ENCODE measurements around the gene PLA2G6.

The PLA2G6 gene

GRCh38 chr22:38073150-38074130, 108.2 kb downstream of the PLA2G6 start:
- Histone ChIP-seq H3K9ac (ENCODE audit: low read length in 5 of 5) (no peak overlapping the region), H3K4me1 (ENCODE audit: control insufficient read depth in 5 of 5, insufficient read depth in 5 of 5, low read length in 5 of 5) (peaks cover 0 to 18% (median 13%) of the 10 kb centered on the region in 5 donors), H3K9me3 (ENCODE audit: control insufficient read depth in 5 of 5, low read length in 5 of 5) (no peaks in the 10 kb centered on the region), H3K27me3 (ENCODE audit: control insufficient read depth in 5 of 5, insufficient read depth in 4 of 5, low read length in 5 of 5) (no peaks in the 10 kb centered on the region), H3K36me3 (ENCODE audit: control insufficient read depth in 5 of 5, insufficient read depth in 5 of 5, low read length in 5 of 5) (peaks cover 0 to 65% (median 43%) of the 10 kb centered on the region in 5 donors), H3K27ac (ENCODE audit: low read depth, low read length) (no peak overlapping the region), H3K4me3 (ENCODE audit: low read depth in 1 of 5, low read length in 5 of 5) (no peak overlapping the region)

GRCh38 chr22:38072322-38073149, 109.1 kb downstream of the PLA2G6 start:
- peaks cover 0 to 27% (median 22%) of the 10 kb centered on the region in 5 donors for H3K4me1 ChIP-seq (ENCODE audit: control insufficient read depth in 5 of 5, insufficient read depth in 5 of 5, low read length in 5 of 5)
- no peak overlapping the region for H3K4me3 ChIP-seq (ENCODE audit: low read depth in 1 of 5, low read length in 5 of 5)
- no peaks in the 10 kb centered on the region for H3K27me3 ChIP-seq (ENCODE audit: control insufficient read depth in 5 of 5, insufficient read depth in 4 of 5, low read length in 5 of 5)
- no peak overlapping the region for H3K9ac ChIP-seq (ENCODE audit: low read length in 5 of 5)
- H3K27ac ChIP-seq (ENCODE audit: low read depth, low read length) = no peak overlapping the region
- peaks cover 0 to 74% (median 46%) of the 10 kb centered on the region in 5 donors for H3K36me3 ChIP-seq (ENCODE audit: control insufficient read depth in 5 of 5, insufficient read depth in 5 of 5, low read length in 5 of 5)
- H3K9me3 ChIP-seq (ENCODE audit: control insufficient read depth in 5 of 5, low read length in 5 of 5) = no peaks in the 10 kb centered on the region

DNA sequence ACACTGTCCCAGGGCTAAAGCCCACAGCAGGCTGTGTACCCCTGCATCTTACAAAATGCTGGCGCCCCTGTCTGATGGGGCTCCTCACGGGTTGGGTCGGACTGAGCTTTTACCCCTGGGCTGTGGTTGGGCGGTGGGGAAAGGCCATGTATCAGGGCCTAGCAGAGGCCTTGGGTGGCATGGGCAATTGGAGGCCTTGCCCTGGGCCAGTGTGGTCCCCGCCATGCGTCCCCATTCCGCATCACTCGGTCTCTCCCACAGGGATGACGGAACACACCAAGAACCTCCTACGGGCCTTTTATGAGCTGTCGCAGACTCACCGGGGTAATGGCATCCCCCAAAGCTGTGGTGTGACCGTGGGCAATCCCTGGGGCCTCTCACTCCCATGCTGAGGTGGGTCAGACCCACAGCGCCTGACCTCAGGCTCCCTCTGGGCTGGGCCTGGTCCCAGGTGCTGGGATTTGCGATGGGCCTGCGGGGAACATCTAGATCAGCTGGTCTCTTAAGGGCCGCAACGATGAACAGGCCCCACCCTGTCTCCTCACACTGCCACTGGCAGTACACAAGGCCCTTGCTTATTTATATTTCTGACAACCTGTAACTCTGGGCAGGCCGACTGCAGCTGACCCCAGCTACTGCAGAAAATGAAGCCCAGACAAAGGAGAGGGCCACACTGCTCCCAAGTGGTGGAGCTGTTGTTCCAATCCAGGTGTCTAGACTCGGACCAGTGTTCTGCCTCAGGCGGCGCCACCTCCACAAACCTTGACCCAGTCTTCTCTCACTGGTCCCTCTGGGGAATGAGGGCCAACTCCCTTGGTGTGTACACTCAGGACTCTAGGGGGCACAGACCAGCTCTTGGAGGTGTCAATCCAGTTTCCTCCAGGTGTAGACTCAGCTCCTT, 110.0 kb downstream of the PLA2G6 start:
- H3K27ac ChIP-seq (ENCODE audit: low read depth, low read length) = no peak overlapping the region
- peaks cover 0 to 35% (median 24%) of the 10 kb centered on the region in 5 donors for H3K4me1 ChIP-seq (ENCODE audit: control insufficient read depth in 5 of 5, insufficient read depth in 5 of 5, low read length in 5 of 5)
- no peaks in the 10 kb centered on the region for H3K27me3 ChIP-seq (ENCODE audit: control insufficient read depth in 5 of 5, insufficient read depth in 4 of 5, low read length in 5 of 5)
- H3K9me3 ChIP-seq (ENCODE audit: control insufficient read depth in 5 of 5, low read length in 5 of 5) = no peaks in the 10 kb centered on the region
- H3K4me3 ChIP-seq (ENCODE audit: low read depth in 1 of 5, low read length in 5 of 5) = no peak overlapping the region
- H3K36me3 ChIP-seq (ENCODE audit: control insufficient read depth in 5 of 5, insufficient read depth in 5 of 5, low read length in 5 of 5) = peaks cover 0 to 77% (median 46%) of the 10 kb centered on the region in 5 donors
- H3K9ac ChIP-seq (ENCODE audit: low read length in 5 of 5) = no peak overlapping the region

- H3K9ac ChIP-seq (ENCODE audit: low read length in 5 of 5) = no peak overlapping the region
- peaks cover 0 to 35% (median 24%) of the 10 kb centered on the region in 5 donors for H3K4me1 ChIP-seq (ENCODE audit: control insufficient read depth in 5 of 5, insufficient read depth in 5 of 5, low read length in 5 of 5)
Observed at GRCh38 chr22:38070250-38070921, 111.2 kb downstream of the PLA2G6 start.

DNA sequence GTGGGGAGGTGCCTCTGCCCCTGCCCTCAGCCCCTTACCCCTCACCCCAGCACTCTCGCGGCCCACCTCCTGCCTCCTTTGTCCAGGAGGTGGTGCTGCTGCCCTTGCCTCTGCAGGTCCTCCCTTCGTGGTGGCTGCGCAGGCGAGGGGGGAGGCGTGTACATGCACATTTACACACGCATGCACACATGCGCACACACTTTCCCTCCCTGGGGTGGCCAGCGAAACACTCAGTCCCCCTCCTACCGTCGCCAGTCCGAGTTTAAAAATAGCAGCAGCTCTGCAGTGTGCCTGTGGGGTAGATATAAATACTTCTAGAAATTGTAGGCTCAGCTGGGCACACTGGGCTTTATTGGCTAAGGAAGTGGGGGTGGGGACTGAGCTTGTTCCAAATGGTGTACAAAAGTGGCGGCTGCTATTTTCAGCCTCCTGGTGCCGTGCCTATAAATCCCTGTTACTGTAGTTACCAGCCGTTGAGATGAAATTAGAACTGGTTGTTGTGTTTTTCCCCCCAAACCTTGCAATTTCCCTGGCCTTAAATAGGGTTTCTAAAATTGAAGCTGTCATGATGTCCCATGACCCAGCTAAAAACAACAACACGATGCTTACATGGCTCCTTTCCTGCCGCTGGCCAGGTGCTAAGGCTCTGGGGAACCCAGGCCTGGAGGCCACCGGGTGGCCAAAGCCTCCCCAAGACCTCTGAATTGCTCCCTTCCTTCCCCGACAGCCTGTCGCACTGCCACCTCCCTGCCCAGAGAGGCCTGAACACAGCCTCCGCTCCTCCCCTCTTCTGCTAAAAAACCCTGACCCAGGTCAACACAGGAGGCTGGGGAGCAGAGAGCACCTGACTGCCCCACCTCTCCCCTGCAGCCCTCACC, 112.0 kb downstream of the PLA2G6 start:
- no peak overlapping the region for H3K9ac ChIP-seq (ENCODE audit: low read length in 5 of 5)
- H3K36me3 ChIP-seq (ENCODE audit: control insufficient read depth in 5 of 5, insufficient read depth in 5 of 5, low read length in 5 of 5) = peaks cover 0 to 88% (median 58%) of the 10 kb centered on the region in 5 donors
- H3K4me1 ChIP-seq (ENCODE audit: control insufficient read depth in 5 of 5, insufficient read depth in 5 of 5, low read length in 5 of 5) = peaks cover 0 to 35% (median 24%) of the 10 kb centered on the region in 5 donors

More at GRCh38 chr22:38070250-38070921, 111.2 kb downstream of the PLA2G6 start:
- peaks cover 0 to 86% (median 55%) of the 10 kb centered on the region in 5 donors for H3K36me3 ChIP-seq (ENCODE audit: control insufficient read depth in 5 of 5, insufficient read depth in 5 of 5, low read length in 5 of 5)
- H3K4me3 ChIP-seq (ENCODE audit: low read depth in 1 of 5, low read length in 5 of 5) = no peak overlapping the region
- H3K27me3 ChIP-seq (ENCODE audit: control insufficient read depth in 5 of 5, insufficient read depth in 4 of 5, low read length in 5 of 5) = no peaks in the 10 kb centered on the region
- no peaks in the 10 kb centered on the region for H3K9me3 ChIP-seq (ENCODE audit: control insufficient read depth in 5 of 5, low read length in 5 of 5)
- no peak overlapping the region for H3K27ac ChIP-seq (ENCODE audit: low read depth, low read length)

DNA sequence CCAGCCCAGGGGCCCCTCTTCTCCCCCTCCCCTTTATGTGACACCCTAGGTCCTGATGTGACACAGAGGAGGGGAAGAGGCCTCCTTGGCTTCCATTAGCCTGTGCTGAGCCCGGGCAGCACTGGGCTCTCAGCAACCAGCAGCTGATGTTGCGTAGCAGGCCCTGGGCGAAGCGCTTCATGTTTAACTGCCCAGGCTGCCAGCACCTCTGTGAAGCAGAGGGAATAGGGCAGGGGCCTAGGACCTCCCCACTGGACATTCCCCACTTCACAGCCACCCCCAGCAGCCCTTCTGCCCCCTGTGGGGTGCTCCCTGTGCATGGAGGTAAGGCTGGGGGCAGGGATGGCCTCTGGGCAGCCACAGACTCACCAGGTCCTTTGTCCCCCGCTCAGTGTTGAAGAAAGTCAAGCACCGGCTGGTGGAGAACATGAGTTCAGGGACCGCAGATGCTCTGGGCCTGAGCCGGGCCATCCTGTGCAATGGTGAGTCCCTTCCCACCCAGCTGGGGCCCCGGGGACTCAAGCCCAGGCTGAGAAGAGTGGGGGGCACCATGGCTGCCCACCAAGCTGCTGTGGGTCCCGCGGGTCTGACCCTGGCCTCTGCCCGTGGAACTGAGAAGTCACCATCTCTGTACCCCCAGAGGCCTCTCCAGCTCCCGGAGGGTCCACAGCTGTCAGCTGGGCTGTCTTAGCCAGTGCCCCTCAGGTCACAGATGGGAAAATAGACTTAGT, 112.8 kb downstream of the PLA2G6 start:
- Histone ChIP-seq H3K27ac (ENCODE audit: low read depth, low read length) (peak overlapping the region; percentile 16), H3K4me1 (ENCODE audit: control insufficient read depth in 5 of 5, insufficient read depth in 5 of 5, low read length in 5 of 5) (peaks cover 0 to 35% (median 24%) of the 10 kb centered on the region in 5 donors), H3K27me3 (ENCODE audit: control insufficient read depth in 5 of 5, insufficient read depth in 4 of 5, low read length in 5 of 5) (no peaks in the 10 kb centered on the region), H3K4me3 (ENCODE audit: low read depth in 1 of 5, low read length in 5 of 5) (no peak overlapping the region), H3K9me3 (ENCODE audit: control insufficient read depth in 5 of 5, low read length in 5 of 5) (no peaks in the 10 kb centered on the region), H3K9ac (ENCODE audit: low read length in 5 of 5) (peak overlapping the region in 1 of 5 donors; percentile 31), H3K36me3 (ENCODE audit: control insufficient read depth in 5 of 5, insufficient read depth in 5 of 5, low read length in 5 of 5) (peaks cover 0 to 82% (median 52%) of the 10 kb centered on the region in 5 donors)

More for the DNA sequence above, 112.0 kb downstream of the PLA2G6 start:
- H3K9me3 ChIP-seq (ENCODE audit: control insufficient read depth in 5 of 5, low read length in 5 of 5) = no peaks in the 10 kb centered on the region
- H3K27ac ChIP-seq (ENCODE audit: low read depth, low read length) = no peak overlapping the region
- H3K4me3 ChIP-seq (ENCODE audit: low read depth in 1 of 5, low read length in 5 of 5) = peak overlapping the region in 1 of 5 donors; percentile 26
- H3K27me3 ChIP-seq (ENCODE audit: control insufficient read depth in 5 of 5, insufficient read depth in 4 of 5, low read length in 5 of 5) = no peaks in the 10 kb centered on the region

- peaks cover 0 to 35% (median 24%) of the 10 kb centered on the region in 5 donors for H3K4me1 ChIP-seq (ENCODE audit: control insufficient read depth in 5 of 5, insufficient read depth in 5 of 5, low read length in 5 of 5)
- no peaks in the 10 kb centered on the region for H3K9me3 ChIP-seq (ENCODE audit: control insufficient read depth in 5 of 5, low read length in 5 of 5)
- H3K36me3 ChIP-seq (ENCODE audit: control insufficient read depth in 5 of 5, insufficient read depth in 5 of 5, low read length in 5 of 5) = peaks cover 0 to 73% (median 43%) of the 10 kb centered on the region in 5 donors
- H3K27ac ChIP-seq (ENCODE audit: low read depth, low read length) = peak overlapping the region; percentile 16
- H3K27me3 ChIP-seq (ENCODE audit: control insufficient read depth in 5 of 5, insufficient read depth in 4 of 5, low read length in 5 of 5) = no peaks in the 10 kb centered on the region
- H3K9ac ChIP-seq (ENCODE audit: low read length in 5 of 5) = peak overlapping the region in 1 of 5 donors; percentile 22
- no peak overlapping the region for H3K4me3 ChIP-seq (ENCODE audit: low read depth in 1 of 5, low read length in 5 of 5)
Observed at GRCh38 chr22:38067761-38068360, 113.8 kb downstream of the PLA2G6 start.

GRCh38 chr22:38067028-38067415, 114.6 kb downstream of the PLA2G6 start:
- Histone ChIP-seq H3K27me3 (ENCODE audit: control insufficient read depth in 5 of 5, insufficient read depth in 4 of 5, low read length in 5 of 5) (no peaks in the 10 kb centered on the region), H3K4me1 (ENCODE audit: control insufficient read depth in 5 of 5, insufficient read depth in 5 of 5, low read length in 5 of 5) (peaks cover 0 to 35% (median 24%) of the 10 kb centered on the region in 5 donors), H3K9me3 (ENCODE audit: control insufficient read depth in 5 of 5, low read length in 5 of 5) (no peaks in the 10 kb centered on the region), H3K4me3 (ENCODE audit: low read depth in 1 of 5, low read length in 5 of 5) (no peak overlapping the region), H3K36me3 (ENCODE audit: control insufficient read depth in 5 of 5, insufficient read depth in 5 of 5, low read length in 5 of 5) (peaks cover 0 to 64% (median 39%) of the 10 kb centered on the region in 5 donors), H3K9ac (ENCODE audit: low read length in 5 of 5) (no peak overlapping the region), H3K27ac (ENCODE audit: low read depth, low read length) (no peak overlapping the region)

Data from subcutaneous abdominal adipose tissue (tissue), 5 donors.